Embryonic facial prominence (tissue), 1 donor: ENCODE data around the gene FAM20A.

ENCODE experiments used
- DNase-seq: peaks from one replicate; pipeline ENCODE4 v3.0.0-alpha.2; 2016; ENCODE audit errors: extremely low spot score

Gene FAM20A

DNA sequence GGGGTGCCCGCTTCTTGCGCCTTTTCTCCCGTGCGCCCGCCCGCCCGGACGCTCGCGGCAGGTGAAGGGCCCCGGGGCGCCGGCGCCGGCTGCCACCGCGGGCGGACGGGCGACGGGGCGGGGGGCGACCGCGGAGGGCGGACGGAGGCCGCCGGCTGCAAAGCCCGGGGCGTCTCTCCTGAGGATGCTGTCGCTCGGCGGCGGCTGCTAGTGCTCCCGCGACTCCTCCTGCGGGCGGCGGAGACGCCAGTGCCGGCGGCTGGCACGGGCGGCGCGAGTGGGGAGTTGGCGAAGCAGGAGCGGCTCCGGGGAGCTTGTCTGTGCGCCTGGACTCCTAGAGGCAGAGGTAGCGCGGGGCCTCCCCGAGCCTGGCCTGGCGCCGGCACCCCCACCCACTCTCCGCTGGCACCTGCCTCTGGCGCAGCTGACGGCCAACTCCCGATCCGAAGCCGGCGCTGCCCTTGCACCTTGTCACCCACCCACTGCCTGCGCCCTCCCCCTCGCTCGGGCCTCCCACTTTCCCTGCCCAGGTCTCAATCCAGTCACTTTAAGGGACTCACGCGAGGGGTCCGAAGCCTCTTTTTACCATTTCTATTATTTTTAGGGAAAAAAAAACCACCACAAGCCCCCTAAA, at the start of gene FAM20A:
TSS of gene FAM20A (minus strand) at position 437 of the 634 bp plus-strand sequence. CDS start 701 bp downstream, outside the sequence.
- no peak for DNase-seq

DNA sequence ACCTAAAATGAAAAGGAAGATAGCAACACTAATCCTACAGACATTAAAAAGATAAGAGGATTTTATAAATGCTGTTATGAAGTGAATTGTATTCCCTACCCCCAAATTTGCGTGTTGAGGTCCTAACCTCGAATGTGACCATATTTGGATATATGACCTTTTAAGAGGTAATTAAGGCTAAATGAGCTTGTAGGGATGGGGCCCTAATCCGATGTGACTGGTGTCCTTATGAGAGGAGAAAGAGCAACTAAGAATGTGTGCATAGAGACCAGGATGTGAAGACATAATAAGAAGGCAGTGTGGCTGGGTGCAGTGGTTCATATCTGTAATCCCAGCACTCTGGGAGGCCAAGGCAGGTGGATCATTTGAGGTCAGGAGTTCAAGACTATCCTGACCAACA, 48.2 kb upstream of the FAM20A start:
- DNase-seq, result no peak

DNA sequence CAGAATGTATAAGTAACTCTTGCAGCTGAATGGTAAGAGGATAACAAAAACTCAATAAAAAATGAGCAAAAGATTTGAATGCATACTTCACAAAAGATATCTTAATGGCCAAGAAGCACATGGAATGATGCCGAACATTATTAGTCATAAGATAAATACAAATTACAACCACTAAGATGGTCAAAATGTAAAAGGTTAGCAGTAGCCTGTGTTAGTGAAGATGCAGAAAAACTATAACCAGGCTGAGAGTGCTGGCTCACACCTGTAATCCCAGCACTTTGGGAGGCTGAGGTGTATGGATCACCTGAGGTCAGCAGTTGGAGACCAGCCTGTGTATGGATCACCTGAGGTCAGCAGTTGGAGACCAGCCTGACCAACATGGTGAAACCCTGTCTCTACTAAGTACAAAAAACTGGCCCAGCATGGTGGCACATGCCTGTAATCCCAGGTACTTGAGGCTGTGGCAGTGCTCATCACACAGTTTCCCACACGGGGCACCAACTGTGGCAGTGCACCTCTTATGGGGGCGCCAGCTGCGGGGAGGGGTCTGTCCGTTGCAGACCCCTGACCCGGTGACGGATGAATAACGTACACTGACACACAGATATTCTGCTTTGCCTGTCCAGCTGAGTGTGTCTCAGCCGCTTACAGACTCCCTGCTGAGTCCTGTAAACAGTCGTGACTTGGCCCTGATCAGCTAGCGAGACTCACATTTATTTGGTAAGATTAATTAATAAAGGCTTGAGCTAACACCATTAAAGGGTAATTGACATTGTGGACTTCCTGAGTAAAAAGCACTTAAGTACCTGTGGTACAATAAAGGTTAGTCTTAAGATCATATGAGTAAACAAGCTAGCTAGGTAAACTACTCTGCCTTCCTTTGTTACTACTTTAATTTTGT, 45.7 kb upstream of the FAM20A start:
- DNase-seq, result no peak

DNA sequence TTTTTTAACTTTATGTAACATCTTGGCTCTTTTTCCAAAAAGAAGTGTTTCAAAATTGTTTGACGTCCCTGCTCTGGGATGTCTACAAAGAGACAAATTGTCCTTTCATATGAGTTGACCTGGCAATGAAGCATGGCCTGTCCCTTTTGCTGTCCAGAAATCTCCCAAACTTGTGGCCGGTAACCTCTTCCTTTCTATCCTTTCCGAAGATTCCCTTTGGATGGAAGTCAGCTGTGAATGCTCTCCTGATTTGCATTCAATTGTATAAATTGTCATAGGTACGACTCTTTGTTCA, 40.9 kb upstream of the FAM20A start:
- DNase-seq, result no peak

DNA sequence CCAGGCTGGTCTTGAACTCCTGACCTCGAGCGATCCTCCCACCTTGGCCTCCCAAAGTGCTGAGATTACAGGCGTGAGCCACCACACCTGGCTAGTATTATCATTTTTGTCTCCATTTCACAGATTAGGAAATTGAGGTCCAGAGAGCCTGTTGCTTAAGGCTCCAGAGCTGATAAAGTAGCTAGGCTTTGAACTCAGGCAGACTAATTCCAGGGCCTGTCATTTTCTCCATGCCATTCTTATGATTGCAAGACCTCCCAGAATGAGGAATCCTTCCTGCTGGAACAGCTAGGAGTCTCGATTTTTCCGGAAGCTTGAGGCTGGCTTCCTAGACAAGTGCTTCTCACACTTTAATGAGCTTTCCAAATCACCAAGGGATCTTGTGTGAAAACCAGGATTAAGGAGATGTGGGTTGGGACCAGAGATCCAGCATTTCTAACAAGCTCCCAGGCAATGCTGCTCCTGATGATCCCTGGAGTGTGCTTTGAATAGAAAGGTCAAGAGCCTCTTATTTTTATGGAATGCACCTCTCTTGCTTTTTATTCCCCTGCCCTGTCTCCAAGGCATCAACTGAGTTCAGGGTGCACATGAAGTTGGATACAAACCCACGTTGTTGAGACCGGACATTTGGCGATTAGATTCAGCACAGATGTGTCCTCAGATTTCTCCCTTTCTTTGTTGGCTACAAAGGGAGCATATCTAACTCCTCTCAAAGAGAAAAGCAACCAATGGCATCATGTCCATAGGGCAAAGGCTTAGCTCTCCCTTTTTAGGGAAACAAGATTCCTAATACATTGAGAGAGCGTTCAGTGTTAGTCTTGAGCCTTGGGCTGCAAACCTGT, 40.3 kb upstream of the FAM20A start:
- no peak for DNase-seq

DNA sequence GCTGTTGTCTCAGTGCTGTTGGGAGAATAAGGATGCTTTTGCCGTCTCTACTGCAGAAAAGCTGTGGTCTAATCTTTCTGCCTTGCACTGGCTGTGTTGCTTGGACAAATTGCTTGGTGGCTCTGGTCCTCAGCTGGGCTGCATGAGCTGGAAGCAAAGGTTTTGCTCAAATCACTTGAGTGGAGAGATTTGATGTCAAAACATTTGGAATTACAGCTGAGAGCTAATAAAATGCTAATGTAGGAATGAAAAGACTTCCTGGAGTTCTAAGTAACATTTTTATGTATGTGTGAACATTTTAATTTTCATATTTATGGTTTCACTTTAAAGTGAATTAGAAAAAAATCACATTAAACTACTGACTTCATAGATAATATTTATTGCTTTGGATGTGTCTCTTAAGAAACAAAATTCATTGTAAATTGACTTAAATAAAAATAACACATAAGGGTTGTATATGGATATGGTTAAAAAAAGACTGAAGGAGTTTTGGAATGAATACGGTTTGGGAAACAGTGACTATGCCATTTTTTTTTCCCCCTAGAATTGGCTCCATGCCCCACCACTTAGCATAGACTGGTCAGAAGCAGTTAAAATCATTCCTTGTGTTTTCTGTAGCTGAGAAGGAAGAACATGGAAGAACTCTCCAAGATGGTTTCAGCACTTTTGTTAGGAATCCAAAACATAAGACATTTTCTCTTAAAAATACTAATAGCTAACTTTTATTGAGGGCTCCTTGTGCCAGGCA, 39.2 kb upstream of the FAM20A start:
- peak; percentile 46 for DNase-seq

DNA sequence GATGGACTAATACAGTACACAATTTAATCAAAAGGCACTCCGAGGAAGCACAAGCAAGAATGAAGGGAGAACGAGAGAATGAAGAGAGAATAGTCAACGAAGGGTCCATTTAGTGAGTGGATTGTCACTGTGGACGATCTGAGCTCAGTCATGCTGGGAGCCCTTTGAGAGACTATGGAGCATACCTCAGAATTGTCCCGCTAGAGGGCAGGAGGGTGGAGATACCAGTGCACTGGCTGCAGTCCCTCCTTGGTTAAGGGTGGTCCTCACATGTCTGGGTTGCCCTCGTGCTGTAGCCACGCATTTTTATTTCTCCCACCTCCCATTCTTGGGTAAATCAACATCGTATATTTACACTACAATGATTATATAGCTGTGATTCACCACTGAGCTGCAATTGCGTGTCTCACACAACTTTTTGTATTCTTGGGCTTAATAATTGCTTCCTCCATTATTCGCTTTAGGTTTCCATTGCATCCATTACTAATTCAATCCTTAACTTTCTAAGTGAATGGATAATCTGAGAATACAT, 33.2 kb upstream of the FAM20A start:
- no peak for DNase-seq

DNA sequence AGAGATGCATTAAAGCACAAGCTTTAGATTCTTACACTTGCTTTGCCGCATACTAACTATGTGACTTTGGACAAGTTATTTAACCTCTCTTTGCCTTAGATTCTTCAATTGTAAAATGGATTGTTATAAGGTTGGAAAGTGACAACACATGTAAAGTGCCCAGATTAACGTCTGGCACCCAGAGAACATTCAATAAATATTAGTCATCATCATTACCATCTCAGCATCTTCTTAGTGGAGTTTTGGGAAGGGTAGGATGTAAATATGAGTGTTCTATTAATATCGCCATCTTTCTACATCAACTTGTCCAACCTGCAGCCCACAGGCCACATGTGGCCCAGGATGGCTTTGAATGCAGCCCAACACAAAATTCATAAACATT, 27.4 kb upstream of the FAM20A start:
- no peak for DNase-seq

DNA sequence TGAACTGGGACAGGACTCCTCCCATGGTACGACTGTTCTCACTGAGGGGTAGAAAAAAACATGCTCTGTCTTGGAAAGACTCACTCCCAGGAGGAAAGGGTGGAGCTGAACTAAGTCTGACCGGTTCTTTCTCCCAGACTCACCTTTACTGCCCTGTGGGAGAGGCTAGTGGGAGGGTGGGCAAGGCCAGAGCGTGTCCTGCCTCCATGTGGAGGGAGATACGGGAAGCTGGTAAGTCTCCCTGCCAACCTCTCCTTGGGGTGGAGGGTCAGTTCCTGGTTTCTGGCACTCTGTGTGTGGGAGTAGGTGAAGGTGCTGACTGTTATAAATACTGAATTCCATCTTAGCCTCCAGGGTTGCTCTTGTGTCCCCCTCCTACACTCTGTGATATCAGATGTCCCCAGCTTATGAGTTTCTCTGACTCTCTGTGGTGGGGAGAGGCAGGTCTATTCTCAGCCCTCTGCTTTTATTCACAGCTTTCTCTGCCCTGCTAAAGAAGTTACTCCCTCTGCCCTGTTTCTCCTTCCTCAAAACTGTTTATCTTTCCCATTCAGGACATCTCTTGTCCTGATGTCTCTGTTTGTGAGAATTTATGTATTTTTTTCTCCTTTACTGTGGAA, 26.9 kb upstream of the FAM20A start:
- DNase-seq, result no peak

DNA sequence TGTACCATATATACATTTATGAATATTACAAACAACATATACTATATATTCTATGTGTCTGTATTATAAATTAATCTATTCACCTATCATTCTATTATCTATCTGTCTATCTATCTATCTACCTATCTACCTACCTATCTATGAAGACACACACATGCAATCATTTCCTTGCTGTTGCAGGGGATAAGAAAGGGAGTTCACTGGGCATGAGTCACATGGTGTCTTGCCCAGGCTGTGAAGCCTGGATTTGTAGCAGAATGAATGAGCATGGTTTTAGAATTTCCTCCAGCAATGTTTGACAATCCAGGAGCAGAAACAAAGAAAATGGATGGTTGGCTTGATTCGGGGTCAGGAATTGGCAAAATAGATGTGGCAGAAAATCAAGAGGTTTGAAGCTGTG, 23.2 kb upstream of the FAM20A start:
- DNase-seq, result no peak

DNA sequence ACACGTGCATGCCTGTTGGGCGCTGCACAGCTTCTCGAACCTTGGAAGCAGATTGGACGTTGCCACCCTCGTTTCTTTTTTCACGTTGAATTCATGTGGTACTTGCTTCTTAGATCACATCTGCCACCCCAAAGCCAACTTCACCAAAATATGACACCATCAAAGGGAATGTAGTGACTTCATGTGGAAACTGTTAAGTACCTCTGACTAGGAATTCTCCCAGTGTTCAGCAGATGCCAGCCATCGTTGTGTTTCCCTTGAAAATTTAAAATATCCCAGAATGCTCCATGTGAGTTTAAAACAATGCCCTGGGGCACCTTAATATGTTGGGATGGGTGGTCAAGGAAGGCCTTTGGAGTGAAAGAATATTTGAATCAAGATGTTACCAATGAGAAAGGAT, 22.6 kb upstream of the FAM20A start:
- DNase-seq, result no peak

DNA sequence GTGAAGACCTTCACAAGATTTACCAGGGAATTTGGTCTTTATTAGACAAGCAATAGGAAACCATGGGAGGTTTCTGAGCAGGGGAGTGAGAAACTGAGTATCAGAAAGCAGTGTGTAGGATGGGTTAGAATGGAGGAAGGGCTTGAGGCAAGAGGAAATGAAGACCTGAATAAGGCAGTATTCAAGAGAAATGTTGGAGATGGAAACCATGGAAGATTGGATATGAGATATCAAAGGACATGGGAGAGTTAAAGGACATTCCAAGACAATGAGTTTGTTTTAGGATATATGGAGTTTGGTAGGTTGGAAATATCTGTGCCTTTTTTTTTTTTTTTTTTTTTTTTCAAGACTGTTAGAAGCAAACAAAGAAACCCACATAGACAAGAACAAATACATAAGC, 21.3 kb upstream of the FAM20A start:
- DNase-seq, result no peak

DNA sequence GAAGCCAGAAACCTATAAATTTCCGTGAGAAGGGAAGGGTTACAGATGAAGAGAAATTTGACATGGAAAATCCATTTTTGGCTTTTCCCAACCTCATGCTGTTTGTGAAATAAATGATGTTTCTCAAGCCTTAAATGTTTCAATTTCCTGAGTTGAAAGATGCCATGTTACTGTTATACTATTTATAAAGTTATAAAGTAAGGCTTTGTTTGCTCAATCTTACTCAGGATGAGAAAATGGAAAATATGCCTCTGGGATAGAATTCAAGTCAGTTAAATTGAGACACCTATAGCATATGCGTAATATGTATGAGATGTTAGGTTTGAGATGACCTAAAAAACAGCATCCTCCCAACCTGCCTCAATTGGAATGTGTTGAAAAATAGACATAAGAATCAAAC, 19.9 kb upstream of the FAM20A start:
- no peak for DNase-seq

DNA sequence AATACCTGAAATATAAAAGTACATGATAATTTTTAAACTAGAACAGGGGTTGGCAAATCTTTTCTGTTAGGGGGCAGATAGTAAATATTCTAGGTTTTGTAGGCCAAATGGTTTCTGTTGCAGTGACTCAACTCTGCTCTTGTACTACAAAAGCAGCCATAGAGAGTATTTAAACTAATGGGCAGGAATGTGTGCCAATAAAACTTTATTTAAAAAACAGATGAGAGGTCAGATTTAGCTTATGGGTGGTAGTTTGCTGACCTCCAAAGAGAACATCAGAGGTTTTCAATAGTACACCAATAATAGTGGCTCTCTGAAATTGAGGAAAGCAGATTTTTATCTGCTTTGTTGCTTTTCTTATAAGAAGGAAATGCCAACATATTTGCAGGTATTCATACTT, 15.2 kb upstream of the FAM20A start:
- DNase-seq, result no peak

DNA sequence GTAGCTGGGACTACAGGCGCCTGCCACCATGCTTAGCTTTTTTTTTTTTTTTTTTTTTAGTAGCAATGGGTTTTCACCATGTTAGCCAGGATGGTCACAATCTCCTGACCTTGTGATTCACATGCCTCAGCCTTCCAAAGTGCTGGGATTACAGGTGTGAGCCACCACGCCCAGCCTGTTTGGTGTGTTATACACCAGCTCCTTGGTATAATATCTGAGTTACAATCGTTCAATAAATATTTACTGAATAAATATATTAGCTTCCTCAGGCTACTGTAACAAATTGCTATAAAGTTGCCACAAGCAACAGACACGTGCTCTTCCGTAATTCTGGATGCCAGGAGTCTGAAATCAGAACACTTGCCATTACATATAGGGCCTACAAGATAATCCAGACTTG, 13.6 kb upstream of the FAM20A start:
- no peak for DNase-seq

DNA sequence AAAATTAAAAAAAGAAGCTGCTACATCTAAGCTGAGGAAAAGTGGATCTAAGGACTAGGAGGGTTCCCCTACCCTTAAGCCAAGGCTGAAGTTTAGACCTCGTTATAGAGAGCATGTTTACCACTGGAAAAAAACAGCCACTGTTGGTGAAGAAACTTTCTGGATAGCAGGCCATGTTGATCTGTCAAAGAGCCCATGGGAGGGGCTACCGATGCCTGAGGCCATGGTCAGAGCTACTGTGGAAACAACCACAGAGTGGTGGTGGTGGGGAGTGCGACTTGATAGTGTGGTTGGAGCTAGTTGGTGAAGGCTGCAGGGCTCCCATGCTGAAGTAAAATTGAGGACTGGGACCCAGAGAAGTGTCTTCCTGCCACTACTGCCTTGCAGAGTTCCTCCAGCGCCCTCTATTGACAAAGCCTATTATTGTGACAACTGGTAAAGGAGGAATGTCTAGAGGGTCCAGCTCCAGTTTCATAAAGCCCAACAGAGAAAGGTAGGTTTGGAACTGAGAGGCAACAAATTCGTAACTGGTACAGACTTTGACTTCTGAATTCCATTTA, 12.7 kb upstream of the FAM20A start:
- DNase-seq, result no peak

DNA sequence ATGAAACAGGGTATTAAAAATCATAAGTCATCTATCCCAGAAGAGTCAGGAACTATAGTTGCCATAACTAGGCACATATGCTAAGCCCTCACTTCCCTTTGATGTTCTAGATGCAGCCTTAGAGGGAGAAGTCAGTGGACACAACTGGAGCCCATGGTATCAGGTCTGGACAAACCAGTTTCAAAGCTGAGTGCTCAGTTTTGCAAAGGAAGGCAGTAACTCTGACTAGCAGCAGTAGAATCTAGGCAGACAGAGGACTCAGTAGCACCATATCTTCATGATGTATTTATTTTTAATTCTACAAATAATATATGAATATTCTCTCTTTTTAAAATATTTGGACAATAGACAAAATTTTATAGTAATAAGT, 11.7 kb upstream of the FAM20A start:
- no peak for DNase-seq

DNA sequence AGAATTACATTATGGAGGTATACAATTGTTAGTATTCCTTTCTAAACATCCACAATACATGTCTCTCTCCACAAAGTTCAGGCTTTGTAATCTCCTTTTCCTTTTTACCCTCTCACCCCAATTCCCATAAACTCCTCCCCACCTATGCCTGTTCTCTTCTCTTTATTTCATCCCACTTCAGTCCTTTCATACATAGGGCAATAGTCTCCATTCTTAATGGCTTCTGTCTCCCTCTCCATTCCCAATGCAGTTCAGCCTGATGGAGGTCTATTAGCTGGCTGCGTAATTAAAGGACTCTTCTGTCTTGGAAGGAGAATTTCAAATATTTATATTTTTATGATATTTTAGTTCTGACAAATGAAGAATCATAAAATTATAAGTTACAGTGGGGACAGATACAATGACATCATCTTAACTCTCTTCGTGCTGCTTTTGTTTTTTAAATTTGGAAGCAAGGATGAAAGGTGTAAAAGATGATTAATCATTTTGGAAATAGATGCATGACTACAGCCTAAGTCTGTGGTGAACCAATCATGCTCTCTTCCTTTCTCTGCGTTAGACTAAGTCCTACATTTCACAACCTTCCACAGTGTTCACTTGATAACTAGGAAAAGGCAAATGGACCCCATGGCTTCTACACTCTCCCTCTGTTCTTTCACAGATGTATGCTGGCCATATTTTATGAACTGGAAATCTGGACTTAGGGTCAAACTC, 11.2 kb upstream of the FAM20A start:
- DNase-seq, result no peak

DNA sequence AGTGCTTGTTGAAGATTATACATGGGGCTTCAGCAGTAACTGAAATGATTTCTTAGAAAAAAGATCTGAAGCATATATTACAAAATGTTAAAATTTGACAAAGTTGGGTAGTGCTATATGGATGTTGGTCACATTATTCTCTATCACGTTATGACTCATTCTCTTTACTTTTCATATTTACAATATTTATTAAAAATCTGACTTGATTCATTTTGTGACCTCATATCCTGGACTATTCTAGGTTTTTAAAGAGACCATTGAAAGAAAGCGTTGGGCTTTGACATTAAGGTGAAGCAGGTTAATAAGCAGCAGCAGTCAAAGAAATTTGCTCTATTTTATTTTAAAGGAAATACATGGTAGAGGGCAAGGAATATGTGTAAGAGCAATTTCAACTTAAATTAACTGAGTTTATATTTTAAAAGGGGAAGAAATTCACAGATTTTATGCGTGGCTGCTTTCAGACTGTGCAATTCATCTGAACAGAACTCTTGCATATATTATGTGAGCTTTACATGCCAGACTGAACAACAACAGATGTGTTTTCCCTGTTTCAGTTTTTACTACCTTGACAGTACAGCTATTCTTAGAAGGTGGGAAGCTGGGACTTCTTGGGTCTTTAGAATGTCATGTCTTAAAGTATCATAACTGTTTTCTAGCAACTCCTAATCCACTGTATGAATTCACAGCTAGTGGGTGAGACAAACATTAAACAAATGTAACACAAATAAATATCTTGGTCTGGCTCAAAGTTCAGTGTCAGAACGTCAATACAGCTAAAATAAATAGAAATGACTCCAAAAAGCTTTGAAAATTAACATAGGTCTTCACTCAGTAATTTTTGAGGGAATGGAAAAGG, 10.4 kb upstream of the FAM20A start:
- DNase-seq, result no peak
